Activated naive CD4-positive, alpha-beta T cell treated with anti-CD3 and anti-CD28 coated beads, Interleukin-2, amount 50 U/mL, for 16 hours (primary cell): ENCODE measurements around the gene SMYD5.

Experiments
- DNase-seq: peaks from one replicate; pipeline ENCODE4 v3.0.0-alpha.2; 2020

Gene SMYD5

GRCh38 chr2:73208258-73208657 is 5.8 kb upstream of the SMYD5 start:
- no peak for DNase-seq

GRCh38 chr2:73210019-73210418 is 4.0 kb upstream of the SMYD5 start:
- no peak for DNase-seq

- DNase-seq, result no peak
Observed at GRCh38 chr2:73210696-73211095, 3.3 kb upstream of the SMYD5 start.

- DNase-seq, result no peak
Observed at GRCh38 chr2:73212098-73212447, 2.0 kb upstream of the SMYD5 start.

- DNase-seq, result peak; percentile 80
Observed at GRCh38 chr2:73212448-73213176, 1.4 kb upstream of the SMYD5 start.

- DNase-seq, result no peak
Observed at GRCh38 chr2:73215254-73215653, 1.2 kb downstream of the SMYD5 start.

- DNase-seq, result no peak
Observed at GRCh38 chr2:73217160-73217559, 3.1 kb downstream of the SMYD5 start.

- no peak for DNase-seq
Observed at GRCh38 chr2:73217826-73218225, 3.8 kb downstream of the SMYD5 start.

GRCh38 chr2:73218298-73218697 is 4.3 kb downstream of the SMYD5 start:
- no peak for DNase-seq

GRCh38 chr2:73223821-73224220 is 9.8 kb downstream of the SMYD5 start:
- no peak for DNase-seq

- no peak for DNase-seq
Observed at GRCh38 chr2:73225513-73226360, 11.7 kb downstream of the SMYD5 start.

GRCh38 chr2:73227086-73227485 is 13.0 kb downstream of the SMYD5 start:
- no peak for DNase-seq

GRCh38 chr2:73228631-73229030 is 14.6 kb downstream of the SMYD5 start:
- DNase-seq, result no peak

GRCh38 chr2:73232403-73233153 is 18.5 kb downstream of the SMYD5 start:
- DNase-seq, result no peak

GRCh38 chr2:73233154-73233931 is 19.3 kb downstream of the SMYD5 start, which contains the start of gene PRADC1:
Gene PRADC1 (minus strand): TSS chr2:73233239. CDS start chr2:73233160, 79 bp downstream.
- DNase-seq, result peak; percentile 91

GRCh38 chr2:73233932-73234832 is 20.1 kb downstream of the SMYD5 start, which contains the start of gene CCT7:
Gene CCT7 (plus strand): TSS chr2:73234308. CDS start chr2:73234379, 71 bp downstream.
- peak; percentile 87 for DNase-seq

- no peak for DNase-seq
Observed at GRCh38 chr2:73235315-73236028, 21.4 kb downstream of the SMYD5 start.

GRCh38 chr2:73237168-73237567 is 23.1 kb downstream of the SMYD5 start:
- no peak for DNase-seq

- DNase-seq, result no peak
Observed at GRCh38 chr2:73238149-73238548, 24.1 kb downstream of the SMYD5 start.

- no peak for DNase-seq
Observed at GRCh38 chr2:73238976-73239375, 24.9 kb downstream of the SMYD5 start.

GRCh38 chr2:73239776-73240175 is 25.7 kb downstream of the SMYD5 start:
- DNase-seq, result no peak
